Adrenal gland (tissue), 5 donors: ENCODE measurements around the gene REXO5.

ENCODE experiments used
- POLR2A ChIP-seq, 2 donors: fragments of 450-650 bp; IDR thresholded peaks; one replicate each; pipeline ENCODE4 v1.6.1; 2017; ENCODE audit warnings: antibody characterized with exemption in 2 of 2, mild to moderate bottlenecking in 2 of 2, moderate library complexity in 1 of 2
- TF ChIP-seq, protein P1 (sequence below), 6 experiments: fragments of 450-650 bp in 4 of 6; fragments of 200-600 bp in 2 of 6; sonication (generic) in 1 of 6; IDR thresholded peaks; 1 replicate in 5 of 6; 2 replicates in 1 of 6; pipeline versions ENCODE4 v1.5.1 to v1.8.0; 2016 to 2021; ENCODE audit warnings: antibody characterized with exemption in 6 of 6, mild to moderate bottlenecking in 2 of 6, moderate library complexity in 1 of 6
- donor health status: DM: no; HTN: no; CAD: no.

DNA sequence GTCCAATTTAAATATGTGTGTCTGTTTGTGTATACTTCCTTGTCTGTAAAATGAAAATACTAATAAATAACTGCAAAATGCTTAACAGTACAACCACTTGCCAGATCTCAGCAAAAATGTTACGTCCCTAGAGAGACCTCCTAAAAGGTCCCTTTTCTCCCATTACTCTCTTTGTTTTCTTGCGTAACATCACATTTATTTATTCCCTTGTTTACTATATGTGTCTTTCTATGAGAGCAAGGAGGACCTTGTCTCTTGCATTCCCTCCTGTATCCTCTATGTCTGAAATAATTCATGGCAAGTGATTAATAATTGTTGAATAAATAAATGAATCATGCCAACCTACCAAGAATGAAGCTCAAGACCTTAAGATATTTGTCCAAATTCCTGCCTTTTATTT is 40.6 kb upstream of the REXO5 start:
- TF ChIP-seq, protein P1, sequence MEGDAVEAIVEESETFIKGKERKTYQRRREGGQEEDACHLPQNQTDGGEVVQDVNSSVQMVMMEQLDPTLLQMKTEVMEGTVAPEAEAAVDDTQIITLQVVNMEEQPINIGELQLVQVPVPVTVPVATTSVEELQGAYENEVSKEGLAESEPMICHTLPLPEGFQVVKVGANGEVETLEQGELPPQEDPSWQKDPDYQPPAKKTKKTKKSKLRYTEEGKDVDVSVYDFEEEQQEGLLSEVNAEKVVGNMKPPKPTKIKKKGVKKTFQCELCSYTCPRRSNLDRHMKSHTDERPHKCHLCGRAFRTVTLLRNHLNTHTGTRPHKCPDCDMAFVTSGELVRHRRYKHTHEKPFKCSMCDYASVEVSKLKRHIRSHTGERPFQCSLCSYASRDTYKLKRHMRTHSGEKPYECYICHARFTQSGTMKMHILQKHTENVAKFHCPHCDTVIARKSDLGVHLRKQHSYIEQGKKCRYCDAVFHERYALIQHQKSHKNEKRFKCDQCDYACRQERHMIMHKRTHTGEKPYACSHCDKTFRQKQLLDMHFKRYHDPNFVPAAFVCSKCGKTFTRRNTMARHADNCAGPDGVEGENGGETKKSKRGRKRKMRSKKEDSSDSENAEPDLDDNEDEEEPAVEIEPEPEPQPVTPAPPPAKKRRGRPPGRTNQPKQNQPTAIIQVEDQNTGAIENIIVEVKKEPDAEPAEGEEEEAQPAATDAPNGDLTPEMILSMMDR (IDR thresholded peaks at IDR 0.05), result no peak
- TF ChIP-seq POLR2A (IDR thresholded peaks at IDR 0.05), result no peak
